Spleen (tissue), 7 donors: ENCODE results near the gene DLG5.

Source experiments
- POLR2A ChIP-seq, 3 donors: fragments of 450-650 bp; IDR thresholded peaks; one replicate each; pipeline ENCODE4 v1.5.1; 2017; ENCODE audit warnings: antibody characterized with exemption in 3 of 3, mild to moderate bottlenecking in 1 of 3
- TF ChIP-seq, protein P1 (sequence below), 11 experiments: fragments of 200-600 bp in 7 of 11; fragments of 450-650 bp in 4 of 11; sonication (generic) in 4 of 11; IDR thresholded peaks in 8 of 11; conservative IDR thresholded peaks in 3 of 11; 1 replicate in 7 of 11; 2 replicates in 4 of 11; pipeline versions ENCODE4 v1.4.0 to v1.8.0; 2016 to 2021; ENCODE audit warnings: antibody characterized with exemption in 11 of 11, inconsistent platforms in 4 of 11, mild to moderate bottlenecking in 1 of 11
- donor health status: DM: no; HTN: no; CAD: no; lungs with moderate emphysema.
- donor health status: DM: no; HTN: no; CAD: no.
- donor health status: DM: no; HTN: no; CAD: no.

DNA sequence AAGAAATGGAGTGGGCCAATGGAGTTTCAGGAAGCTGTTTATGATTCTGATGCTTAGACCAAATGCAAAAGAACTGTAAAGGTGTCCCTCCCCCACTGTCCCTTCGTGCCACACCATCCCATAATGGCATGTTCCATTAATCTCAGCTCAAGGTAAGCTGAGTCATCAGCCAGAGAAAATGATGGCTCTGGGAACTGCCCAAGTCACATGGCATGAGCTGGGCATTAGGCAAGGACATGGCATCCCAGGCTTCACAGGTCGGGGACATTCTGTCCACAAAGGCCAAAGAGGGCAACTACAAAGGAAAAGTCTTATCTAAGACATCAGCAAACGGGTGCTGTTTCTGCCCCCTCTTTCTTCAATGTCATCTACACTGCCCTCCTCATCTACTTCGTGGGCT, 44.9 kb downstream of the DLG5 start:
- TF ChIP-seq, protein P1, sequence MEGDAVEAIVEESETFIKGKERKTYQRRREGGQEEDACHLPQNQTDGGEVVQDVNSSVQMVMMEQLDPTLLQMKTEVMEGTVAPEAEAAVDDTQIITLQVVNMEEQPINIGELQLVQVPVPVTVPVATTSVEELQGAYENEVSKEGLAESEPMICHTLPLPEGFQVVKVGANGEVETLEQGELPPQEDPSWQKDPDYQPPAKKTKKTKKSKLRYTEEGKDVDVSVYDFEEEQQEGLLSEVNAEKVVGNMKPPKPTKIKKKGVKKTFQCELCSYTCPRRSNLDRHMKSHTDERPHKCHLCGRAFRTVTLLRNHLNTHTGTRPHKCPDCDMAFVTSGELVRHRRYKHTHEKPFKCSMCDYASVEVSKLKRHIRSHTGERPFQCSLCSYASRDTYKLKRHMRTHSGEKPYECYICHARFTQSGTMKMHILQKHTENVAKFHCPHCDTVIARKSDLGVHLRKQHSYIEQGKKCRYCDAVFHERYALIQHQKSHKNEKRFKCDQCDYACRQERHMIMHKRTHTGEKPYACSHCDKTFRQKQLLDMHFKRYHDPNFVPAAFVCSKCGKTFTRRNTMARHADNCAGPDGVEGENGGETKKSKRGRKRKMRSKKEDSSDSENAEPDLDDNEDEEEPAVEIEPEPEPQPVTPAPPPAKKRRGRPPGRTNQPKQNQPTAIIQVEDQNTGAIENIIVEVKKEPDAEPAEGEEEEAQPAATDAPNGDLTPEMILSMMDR (IDR thresholded peaks at IDR 0.05 in 8 of 11, conservative IDR thresholded peaks at IDR 0.05 in 3 of 11), result no peak
- no peak for TF ChIP-seq POLR2A (IDR thresholded peaks at IDR 0.05)
